Ascending aorta (tissue), 2 donors: ENCODE measurements around the gene SVOPL. TPM values are rescaled to one million over a fixed set of nuclear protein-coding genes. Genes with fewer than 3 reads are reported as not detected.

Source experiments
- DNase-seq, 2 donors: peaks; one replicate each; pipeline ENCODE4 v3.0.0-alpha.2; 2019; ENCODE audit warnings: low spot score in 2 of 2
- H3K27ac ChIP-seq, 2 donors: fragments of 200-600 bp; sonication (generic); one replicate each; pipeline ENCODE4 v1.5.1; 2016 to 2017; ENCODE audit warnings: mild to moderate bottlenecking in 1 of 2
- H3K27me3 ChIP-seq: fragments of 200-600 bp; sonication (generic); one replicate; pipeline ENCODE4 v1.5.1; 2017
- H3K36me3 ChIP-seq, 2 donors: fragments of 200-600 bp; sonication (generic); one replicate each; pipeline ENCODE4 v1.5.1; 2016
- H3K4me1 ChIP-seq, 2 donors: fragments of 200-600 bp; sonication (generic); one replicate each; pipeline ENCODE4 v1.5.1; 2016 to 2017; ENCODE audit warnings: mild to moderate bottlenecking in 1 of 2
- H3K4me3 ChIP-seq, 2 donors: fragments of 200-600 bp; sonication (generic); one replicate each; pipeline ENCODE4 v1.5.1; 2016 to 2017; ENCODE audit warnings: mild to moderate bottlenecking in 1 of 2
- H3K9me3 ChIP-seq, 2 donors: fragments of 200-600 bp; sonication (generic); one replicate each; pipeline ENCODE4 v1.5.1; 2016
- CTCF ChIP-seq, 3 experiments: fragments of 200-600 bp in 2 of 3; fragments of 450-650 bp in 1 of 3; sonication (generic) in 2 of 3; IDR thresholded peaks; one replicate each; pipeline ENCODE4 v1.5.1; 2016 to 2019; ENCODE audit warnings: antibody characterized with exemption in 3 of 3, mild to moderate bottlenecking in 1 of 3, moderate library complexity in 1 of 3
- intact Hi-C: fragments of 100-400 bp; cut with DNase I; formaldehyde crosslinking; loops from one replicate; pipeline ENCODE4 v1.15.1; 2023
- total RNA-seq: library from RNA; depleted of rRNA; stranded (reverse); fragments of >200 nt; gene quantifications from one replicate; pipeline ENCODE4 v1.1.0, GENCODE V29; 2016

Gene SVOPL
- total RNA-seq, 1 donor from 2014 or later, result not detected

- H3K4me3 ChIP-seq, result no peak overlapping the region
- H3K36me3 ChIP-seq, result peaks cover 37 to 58% of the 10 kb centered on the region in 2 donors
- no peaks in the 10 kb centered on the region for H3K4me1 ChIP-seq
- no peaks in the 10 kb centered on the region for H3K9me3 ChIP-seq
- TF ChIP-seq CTCF (IDR thresholded peaks at IDR 0.05), result no peak
- H3K27me3 ChIP-seq, result no peaks in the 10 kb centered on the region
- H3K27ac ChIP-seq, result no peak overlapping the region
- no peak for DNase-seq
- intact Hi-C loops, result no loop called here
Observed at GRCh38 chr7:138581065-138581464, 120.1 kb downstream of the SVOPL start.

GRCh38 chr7:138579671-138580070 lies 121.5 kb downstream of the SVOPL start:
- TF ChIP-seq CTCF (IDR thresholded peaks at IDR 0.05), result no peak
- no peak overlapping the region for H3K27ac ChIP-seq
- intact Hi-C loops, result no loop called here
- H3K4me3 ChIP-seq, result no peak overlapping the region
- no peak for DNase-seq
- peaks cover 28 to 56% of the 10 kb centered on the region in 2 donors for H3K36me3 ChIP-seq
- H3K27me3 ChIP-seq, result no peaks in the 10 kb centered on the region
- H3K4me1 ChIP-seq, result no peaks in the 10 kb centered on the region
- H3K9me3 ChIP-seq, result no peaks in the 10 kb centered on the region

- H3K4me1 ChIP-seq, result no peaks in the 10 kb centered on the region
- intact Hi-C loops, result no loop called here
- H3K36me3 ChIP-seq, result peaks cover 28 to 53% of the 10 kb centered on the region in 2 donors
- no peaks in the 10 kb centered on the region for H3K27me3 ChIP-seq
- no peak for TF ChIP-seq CTCF (IDR thresholded peaks at IDR 0.05)
- no peak for DNase-seq
- H3K27ac ChIP-seq, result no peak overlapping the region
- H3K4me3 ChIP-seq, result no peak overlapping the region
- no peaks in the 10 kb centered on the region for H3K9me3 ChIP-seq
Observed at GRCh38 chr7:138579136-138579535, 122.0 kb downstream of the SVOPL start.

GRCh38 chr7:138575897-138576428 lies 125.2 kb downstream of the SVOPL start:
- Histone ChIP-seq H3K27me3 (no peaks in the 10 kb centered on the region), H3K4me1 (no peaks in the 10 kb centered on the region), H3K4me3 (no peak overlapping the region), H3K9me3 (no peaks in the 10 kb centered on the region), H3K27ac (no peak overlapping the region), H3K36me3 (peaks cover 29 to 64% of the 10 kb centered on the region in 2 donors)
- no peak for TF ChIP-seq CTCF (IDR thresholded peaks at IDR 0.05)
- DNase-seq, result no peak
- intact Hi-C loops, result no loop called here

- no peaks in the 10 kb centered on the region for H3K4me1 ChIP-seq
- H3K9me3 ChIP-seq, result no peaks in the 10 kb centered on the region
- H3K27me3 ChIP-seq, result no peaks in the 10 kb centered on the region
- H3K36me3 ChIP-seq, result peaks cover 22 to 53% of the 10 kb centered on the region in 2 donors
- intact Hi-C loops, result no loop called here
- DNase-seq, result no peak
- no peak overlapping the region for H3K27ac ChIP-seq
- H3K4me3 ChIP-seq, result no peak overlapping the region
- TF ChIP-seq CTCF (IDR thresholded peaks at IDR 0.05), result no peak
Observed at GRCh38 chr7:138573741-138574140, 127.4 kb downstream of the SVOPL start.

- TF ChIP-seq CTCF (IDR thresholded peaks at IDR 0.05), result no peak
- Histone ChIP-seq H3K4me3 (no peak overlapping the region), H3K9me3 (peaks cover 5 to 12% of the 10 kb centered on the region in 2 donors), H3K36me3 (peaks cover 37 to 62% of the 10 kb centered on the region in 2 donors), H3K4me1 (no peaks in the 10 kb centered on the region), H3K27ac (no peak overlapping the region), H3K27me3 (no peaks in the 10 kb centered on the region)
- intact Hi-C loops, result no loop called here
- no peak for DNase-seq
Observed at GRCh38 chr7:138570715-138571114, 130.4 kb downstream of the SVOPL start.
